ENCODE results near the gene FNTB. TPM values are rescaled to one million over a fixed set of nuclear protein-coding genes. Genes with fewer than 3 reads are reported as not detected.

FNTB gene
- total and polyA plus RNA-seq, 9 of the 15 experiments (the other 6 are each of a cell fraction or from before 2014, with no cell fraction given) = 6.9 to 23.2 (median 12.2) TPM

- no peak for TF ChIP-seq ZNF175 (CRISPR knock-in tag; IDR thresholded peaks at IDR 0.05; ENCODE audit: low read depth)
- TF ChIP-seq ZBTB7A (IDR thresholded peaks at IDR 0.05; ENCODE audit: borderline replicate concordance, control insufficient read depth, low read depth, low read length) = peak; percentile 76
- TF ChIP-seq GTF2A2 (tag; IDR thresholded peaks at IDR 0.05) = no peak
- no peak for TF ChIP-seq ZKSCAN3 (CRISPR knock-in tag; IDR thresholded peaks at IDR 0.05)
- no peak for TF ChIP-seq HDAC3 (IDR thresholded peaks at IDR 0.05; ENCODE audit: borderline replicate concordance, partially characterized antibody)
- TF ChIP-seq SFPQ (IDR thresholded peaks at IDR 0.05; ENCODE audit: low read depth, low read length) = no peak
- TF ChIP-seq IFI16 (CRISPR knock-in tag; IDR thresholded peaks at IDR 0.05) = no peak
- no peak for TF ChIP-seq ZNF140 (CRISPR knock-in tag; IDR thresholded peaks at IDR 0.05)
- TF ChIP-seq HMBOX1 (IDR thresholded peaks at IDR 0.05) = no peak
- 0 out of 2 replicates have a peak, but pooled peaks have one; percentile 5 for TF ChIP-seq CREB3 (tag; conservative IDR thresholded peaks at IDR 0.05; ENCODE audit: low read depth)
- TF ChIP-seq HDAC6 (IDR thresholded peaks at IDR 0.05; ENCODE audit: low read depth, low read length) = no peak
- TF ChIP-seq NFE2L1 (tag; IDR thresholded peaks at IDR 0.05; ENCODE audit: borderline replicate concordance, low read depth) = no peak
- TF ChIP-seq PKNOX1 (IDR thresholded peaks at IDR 0.05) = no peak
Measured at GRCh38 chr14:65042296-65042695, 55.6 kb downstream of the FNTB start (continued).

Data from K562 (cell line).